ENCODE results near the gene IFNAR2.
"Not testable (repeated sequence)": the region's sequence is repeated elsewhere in the genome, so short reads cannot be mapped to it uniquely, and the experiment has no call there.

Gene IFNAR2

DNA sequence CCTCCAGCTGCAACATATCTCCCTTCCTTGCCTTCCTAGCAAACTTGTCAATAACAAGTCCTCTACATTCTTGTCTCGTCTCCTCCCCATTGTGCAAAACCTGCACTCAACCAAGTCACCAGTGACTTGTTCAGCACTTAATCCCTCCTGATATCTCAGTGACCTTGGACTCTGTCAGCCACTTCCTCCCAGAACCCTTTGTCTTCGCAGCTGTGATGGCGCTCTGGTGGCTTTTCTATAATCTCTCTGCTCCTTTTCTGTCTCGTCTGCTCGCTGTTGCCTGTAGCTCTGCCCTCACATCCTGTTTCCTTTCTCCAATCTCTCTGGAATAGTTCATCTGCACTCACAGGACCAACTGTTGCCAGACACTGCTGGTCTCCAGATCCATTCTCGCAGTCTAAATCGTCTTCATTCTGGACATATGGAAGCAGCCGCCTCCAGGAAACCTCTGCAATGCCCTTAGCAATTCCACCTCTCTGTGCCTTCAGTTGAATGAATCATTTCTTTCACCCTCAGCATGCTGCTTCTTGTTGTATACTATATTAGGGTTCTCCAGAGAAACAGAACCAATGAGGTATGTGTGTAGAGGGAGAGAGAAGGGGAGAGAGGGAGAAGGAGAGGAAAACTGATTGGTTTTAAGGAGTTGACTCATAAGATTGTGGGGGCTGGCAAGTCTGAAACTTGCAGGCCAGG lies 17.4 kb upstream of the IFNAR2 start:
- no peak for FAIRE-seq

DNA sequence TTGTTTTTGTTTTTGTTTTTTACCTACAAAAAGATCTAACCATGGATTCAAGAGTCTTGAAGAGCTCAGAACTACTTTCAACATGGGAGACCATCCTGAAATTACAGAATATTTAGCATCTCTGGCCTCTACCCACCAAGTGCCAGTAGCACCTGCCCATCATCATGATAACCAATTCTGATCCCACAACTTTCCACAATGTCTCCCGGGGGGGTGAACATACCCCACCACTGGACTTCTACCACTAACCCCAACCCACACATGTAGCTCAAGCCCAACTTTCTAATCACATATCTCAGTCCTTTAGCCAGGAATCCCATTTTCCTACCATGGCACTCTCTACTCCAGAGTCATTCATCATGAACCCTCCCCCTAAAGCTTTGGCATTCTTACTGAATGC lies 15.7 kb upstream of the IFNAR2 start:
- DNase-seq (ENCODE audit: insufficient read length, low spot score) (no peak), FAIRE-seq (no peak)

More for the DNA sequence above, 17.4 kb upstream of the IFNAR2 start:
- DNase-seq (ENCODE audit: insufficient read length, low spot score), result no peak

DNA sequence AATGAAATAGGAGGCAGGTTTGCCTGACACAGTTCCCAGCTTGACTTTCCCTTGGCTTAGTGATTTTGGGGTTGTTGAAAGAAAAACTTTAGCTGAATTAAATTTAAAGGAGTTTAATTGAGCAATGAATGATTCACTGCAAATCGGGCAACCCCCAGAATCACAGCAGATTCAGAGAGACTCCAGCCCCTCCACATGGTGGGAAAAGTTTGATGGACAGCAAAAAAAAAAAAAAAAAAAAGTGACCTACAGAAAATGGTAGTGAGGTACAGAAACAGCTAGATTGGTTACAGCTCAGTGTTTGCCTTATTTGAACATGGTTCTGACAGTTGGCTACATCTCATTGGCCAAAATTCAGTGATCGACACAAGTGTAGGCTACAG lies 12.6 kb upstream of the IFNAR2 start:
- FAIRE-seq (no peak), DNase-seq (ENCODE audit: insufficient read length, low spot score) (no peak)

DNA sequence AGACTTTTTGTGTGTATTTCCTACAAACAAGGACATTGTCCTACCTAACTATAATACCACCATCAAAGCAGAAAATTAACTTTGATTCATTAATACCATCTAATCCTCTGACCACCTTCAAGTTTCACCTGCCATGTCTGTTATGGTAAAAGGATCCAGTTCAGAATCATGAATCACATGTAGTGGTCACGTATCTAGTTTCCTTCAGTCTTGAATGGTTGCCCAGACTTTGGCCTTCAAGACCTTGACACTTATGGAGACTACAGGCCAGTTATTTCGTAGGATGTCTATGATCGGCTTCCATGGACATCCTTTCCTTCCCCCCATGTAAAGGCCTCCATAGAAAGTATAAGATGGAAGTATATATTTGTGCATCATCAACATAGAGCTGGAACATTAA lies 10.4 kb upstream of the IFNAR2 start:
- no peak for FAIRE-seq

DNA sequence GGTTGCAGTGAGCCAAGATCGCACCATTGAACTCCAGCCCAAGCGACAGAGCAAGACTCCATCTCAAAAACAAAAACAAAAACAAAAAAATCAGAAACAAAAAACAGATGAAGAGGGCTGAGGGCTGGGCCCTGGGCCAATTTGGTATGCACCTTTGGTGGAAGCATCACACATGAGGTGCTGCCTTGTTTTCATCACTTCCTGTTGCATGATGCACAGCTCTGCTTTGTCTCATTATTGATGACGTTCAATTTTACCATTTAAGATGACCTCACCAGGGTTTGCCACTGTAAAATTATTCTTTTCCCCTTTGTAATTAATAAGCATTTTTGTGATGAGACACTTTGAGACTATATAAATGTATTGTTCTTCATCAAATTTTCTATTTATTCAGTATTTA lies 9.8 kb upstream of the IFNAR2 start:
- FAIRE-seq, result no peak

More for the DNA sequence above, 10.4 kb upstream of the IFNAR2 start:
- no peak for DNase-seq (ENCODE audit: insufficient read length, low spot score)

DNA sequence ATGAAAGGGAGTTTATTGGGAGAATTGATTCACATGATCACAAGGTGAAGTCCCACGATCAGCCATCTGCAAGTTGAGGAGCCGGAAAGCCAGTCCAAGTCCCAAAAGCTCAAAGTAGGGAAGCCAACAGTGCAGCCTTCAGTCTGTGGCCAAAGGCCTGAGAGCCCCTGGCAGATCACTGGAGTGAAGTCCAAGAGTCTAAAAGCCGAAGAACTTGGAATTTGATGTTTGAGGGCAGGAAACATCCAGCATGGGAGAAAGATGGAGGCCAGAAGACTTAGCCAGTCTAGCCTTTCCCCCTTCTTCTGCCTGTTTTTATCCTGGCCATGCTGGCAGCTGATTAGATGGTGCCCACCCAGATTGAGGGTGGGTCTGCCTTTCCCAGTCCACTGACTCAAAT lies 4.4 kb upstream of the IFNAR2 start:
- DNase-seq (ENCODE audit: insufficient read length, low spot score); FAIRE-seq: not testable (repeated sequence)

More for the DNA sequence above, 9.8 kb upstream of the IFNAR2 start:
- DNase-seq (ENCODE audit: insufficient read length, low spot score), result no peak

DNA sequence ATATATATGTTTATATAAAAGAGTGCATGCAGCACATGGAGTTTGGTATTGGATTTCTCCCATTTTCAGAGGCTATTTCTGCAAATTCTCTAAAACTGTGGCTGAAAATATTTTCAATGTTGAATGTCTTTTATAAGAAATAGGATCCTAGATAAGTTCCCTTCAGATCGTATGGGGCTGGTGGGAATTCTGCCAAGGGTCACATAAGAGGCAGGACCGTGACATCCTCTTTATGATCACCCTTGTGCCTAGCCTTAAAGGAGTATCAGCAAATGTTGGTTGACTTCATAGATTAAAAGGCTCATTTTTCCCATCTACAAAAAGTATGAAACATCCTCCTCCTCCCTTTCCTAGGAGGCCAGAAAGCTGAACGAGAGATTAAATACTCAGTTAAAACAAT lies 1.3 kb upstream of the IFNAR2 start:
- FAIRE-seq, result no peak

DNA sequence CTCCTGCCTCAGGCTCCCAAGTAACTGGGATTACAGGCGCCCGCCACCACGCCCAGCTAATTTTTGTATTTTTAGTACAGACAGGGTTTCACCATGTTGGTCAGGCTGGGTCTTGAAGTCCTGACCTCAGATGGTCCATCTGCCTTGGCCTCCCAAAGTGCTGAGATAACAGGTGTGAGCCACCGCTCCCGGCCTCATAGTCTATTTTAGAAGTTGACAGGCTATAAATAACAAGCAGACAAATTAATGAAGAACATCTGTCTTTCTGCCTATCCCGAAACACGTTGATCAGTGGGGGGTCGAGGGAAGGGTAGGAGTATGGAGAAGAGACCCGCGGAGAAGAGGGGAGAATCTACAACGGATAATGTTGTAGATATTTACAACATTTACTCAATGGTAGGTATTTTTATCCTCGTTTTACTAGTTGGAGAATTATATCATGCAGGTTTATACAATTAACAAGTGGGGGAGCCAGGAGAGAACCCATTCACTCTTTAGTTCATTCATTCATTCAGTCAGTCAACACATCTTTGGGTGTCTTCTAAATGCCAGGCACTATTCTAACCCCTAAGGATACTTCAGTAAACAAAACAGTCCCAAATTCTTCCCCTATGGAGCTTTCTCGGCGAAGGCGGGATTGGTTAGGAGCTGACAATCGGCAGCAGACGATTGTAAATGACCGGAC lies 497 bp upstream of the IFNAR2 start:
- FAIRE-seq (no peak), DNase-seq (ENCODE audit: insufficient read length, low spot score) (no peak)

More for the DNA sequence above, 1.3 kb upstream of the IFNAR2 start:
- no peak for DNase-seq (ENCODE audit: insufficient read length, low spot score)

DNA sequence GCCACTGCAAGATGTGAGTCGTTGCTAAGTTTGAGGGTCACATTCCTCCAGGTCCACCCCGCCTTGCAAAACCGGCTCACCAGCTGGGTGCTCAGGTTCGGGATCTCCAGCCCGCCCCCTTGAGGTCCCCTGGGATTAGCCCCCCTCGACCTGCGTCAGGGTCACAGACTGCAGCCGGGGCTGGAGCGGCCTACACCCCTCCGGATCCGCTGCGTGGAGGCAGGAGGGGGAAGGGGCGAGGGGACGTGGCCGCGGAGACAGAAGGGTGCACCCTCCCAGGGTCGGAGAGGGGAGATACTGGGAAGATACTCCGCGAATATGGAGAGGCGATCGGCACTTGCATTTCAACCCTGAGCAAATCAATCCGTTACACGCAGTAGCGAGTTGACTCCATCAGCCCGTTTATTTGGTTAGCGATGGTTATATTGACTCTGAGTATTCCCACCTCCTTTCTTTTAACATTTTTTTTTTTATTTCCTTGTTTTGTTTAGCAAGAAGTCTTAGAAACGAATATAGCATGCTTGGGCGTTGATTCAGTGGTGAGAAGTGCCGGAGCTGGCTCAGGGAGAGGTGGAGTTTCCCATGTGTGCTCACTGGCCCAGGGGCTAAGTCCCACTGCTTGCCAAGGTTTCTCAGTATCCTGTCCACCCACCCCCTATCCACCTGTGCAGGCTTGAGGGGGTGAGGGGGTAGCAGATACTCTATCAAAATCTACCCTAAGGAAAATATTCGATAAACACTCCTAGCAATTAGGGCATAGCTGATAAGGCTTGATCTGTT lies 997 bp downstream of the IFNAR2 start:
- FAIRE-seq, result no peak
- peak; percentile 24 for DNase-seq (ENCODE audit: insufficient read length, low spot score)

DNA sequence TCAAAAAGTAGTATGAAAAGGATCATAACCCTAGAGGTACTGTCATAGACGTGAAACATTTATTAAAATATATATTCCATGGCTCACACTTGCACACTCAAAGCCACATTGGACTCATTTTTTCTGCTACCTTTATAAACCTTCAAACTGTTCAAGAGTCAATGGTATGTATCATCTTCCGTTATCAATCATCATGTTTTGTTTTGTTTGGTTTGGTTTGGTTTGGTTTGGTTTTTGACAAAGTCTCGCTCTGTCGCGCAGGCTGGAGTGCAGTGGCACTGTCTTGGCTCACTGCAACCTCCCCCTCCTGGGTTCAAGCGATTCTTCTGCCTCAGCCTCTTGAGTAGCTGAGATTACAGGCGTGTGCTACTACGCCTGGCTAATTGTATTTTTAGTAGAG lies 1.8 kb downstream of the IFNAR2 start:
- DNase-seq (ENCODE audit: insufficient read length, low spot score) (no peak), FAIRE-seq (no peak)

DNA sequence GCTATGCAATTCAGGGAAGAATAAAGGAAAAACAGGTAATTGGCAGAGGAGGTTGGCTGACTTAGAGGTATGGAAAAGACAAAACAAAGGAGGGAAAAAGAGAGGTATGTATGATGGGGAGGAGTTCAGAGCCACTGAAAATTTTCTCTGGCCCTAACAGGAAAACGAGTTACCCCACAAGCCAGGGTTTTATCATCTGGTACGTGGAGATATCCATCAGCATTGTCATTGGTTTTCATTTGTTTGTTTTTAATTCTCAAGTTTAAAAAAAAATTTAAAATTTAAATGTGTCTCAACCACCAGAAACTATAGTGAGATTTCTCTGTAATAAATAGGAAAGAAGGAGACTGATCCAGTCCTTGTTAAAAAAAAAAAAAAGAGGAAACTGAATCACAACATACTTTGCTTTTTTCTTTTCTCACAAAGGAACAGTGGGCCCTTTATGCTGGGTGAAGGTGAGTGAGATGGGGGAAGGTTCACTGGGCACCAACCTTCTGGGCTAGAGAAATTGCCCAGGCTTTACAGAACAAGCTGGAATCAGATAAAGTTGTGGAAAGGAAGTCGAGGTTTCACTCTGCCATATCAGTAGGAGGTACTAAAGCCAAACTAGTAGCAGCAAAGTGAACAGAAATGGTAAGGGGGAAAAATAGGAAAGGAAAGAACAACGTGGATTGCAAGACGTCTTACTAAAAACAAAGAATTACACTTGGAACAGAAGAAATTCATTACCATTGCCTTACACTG lies 2.7 kb downstream of the IFNAR2 start:
- no peak for FAIRE-seq

DNA sequence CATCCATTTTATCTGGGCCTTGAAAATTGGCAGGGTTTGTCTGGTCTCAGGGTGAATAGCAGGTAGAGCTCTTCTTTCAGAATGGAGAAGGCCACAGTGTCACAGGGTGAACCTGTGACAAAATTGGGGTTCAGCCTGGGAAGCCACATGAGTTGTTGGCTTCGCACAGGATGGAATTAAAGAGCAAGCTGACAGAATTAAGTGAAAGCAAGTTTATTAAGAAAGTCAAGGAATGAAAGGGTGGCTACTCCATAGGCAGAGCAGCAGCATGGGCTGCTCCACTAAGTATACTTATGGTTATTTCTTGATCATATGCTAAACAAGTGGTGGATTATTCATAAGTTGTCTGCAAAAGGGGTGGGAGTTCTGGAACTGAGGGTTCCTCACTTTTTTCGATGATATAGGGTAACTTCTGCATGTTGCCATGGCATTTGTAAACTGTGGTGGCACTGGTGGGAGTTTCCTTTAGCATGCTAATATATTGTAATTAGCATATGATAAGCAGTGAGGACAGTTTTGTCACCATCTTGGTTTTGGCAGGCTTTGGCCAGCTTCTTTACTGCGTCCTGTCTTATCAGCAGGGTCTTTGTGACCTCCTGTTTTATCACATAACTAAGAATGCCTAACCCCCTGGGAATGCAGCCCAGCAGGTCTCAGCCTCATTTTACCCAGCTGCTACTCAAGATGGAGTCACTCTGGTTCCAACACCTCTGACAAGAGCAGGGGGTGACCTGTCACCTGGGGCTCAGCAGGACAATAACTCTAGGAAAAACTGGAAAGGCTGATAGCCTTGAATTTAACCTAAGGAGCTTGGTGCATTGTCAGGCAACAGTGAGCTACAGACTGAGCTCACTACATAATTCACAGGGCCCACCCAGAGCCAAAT lies 5.1 kb downstream of the IFNAR2 start:
- no peak for FAIRE-seq
- no peak for DNase-seq (ENCODE audit: insufficient read length, low spot score)

More for the DNA sequence above, 2.7 kb downstream of the IFNAR2 start:
- DNase-seq (ENCODE audit: insufficient read length, low spot score), result no peak

DNA sequence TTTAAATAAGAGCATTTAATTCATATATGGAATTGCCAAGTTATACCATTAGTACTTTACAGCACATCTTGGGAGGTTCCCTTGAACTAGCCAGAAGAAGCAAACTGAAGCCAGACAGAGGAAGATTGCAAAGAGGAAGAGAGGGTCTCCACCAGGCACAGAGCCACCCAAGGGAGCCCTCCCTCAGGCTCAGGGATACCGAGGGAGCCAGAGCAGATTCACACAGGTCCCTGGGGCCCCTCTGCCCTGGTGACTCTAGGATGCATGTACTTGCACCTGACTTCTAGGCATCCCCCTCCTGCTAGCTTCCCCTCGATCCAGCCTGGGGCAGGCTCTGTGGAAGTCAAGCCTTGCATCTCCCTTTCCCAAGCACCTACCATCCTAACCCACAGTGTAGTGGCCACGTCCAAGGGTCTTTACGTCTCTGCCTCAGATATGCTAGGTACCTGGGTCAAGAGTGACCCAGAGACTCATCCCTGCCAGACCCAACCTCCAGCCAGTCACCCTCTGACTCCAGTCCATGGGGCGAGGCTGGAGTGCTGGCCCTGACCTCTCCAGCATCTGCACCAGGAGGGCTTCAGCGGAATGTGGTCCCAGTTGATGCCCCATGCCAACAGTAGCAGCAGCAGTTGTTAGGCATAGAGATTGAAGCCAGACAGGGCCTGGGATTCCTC lies 6.4 kb downstream of the IFNAR2 start:
- FAIRE-seq (no peak), DNase-seq (ENCODE audit: insufficient read length, low spot score) (no peak)

DNA sequence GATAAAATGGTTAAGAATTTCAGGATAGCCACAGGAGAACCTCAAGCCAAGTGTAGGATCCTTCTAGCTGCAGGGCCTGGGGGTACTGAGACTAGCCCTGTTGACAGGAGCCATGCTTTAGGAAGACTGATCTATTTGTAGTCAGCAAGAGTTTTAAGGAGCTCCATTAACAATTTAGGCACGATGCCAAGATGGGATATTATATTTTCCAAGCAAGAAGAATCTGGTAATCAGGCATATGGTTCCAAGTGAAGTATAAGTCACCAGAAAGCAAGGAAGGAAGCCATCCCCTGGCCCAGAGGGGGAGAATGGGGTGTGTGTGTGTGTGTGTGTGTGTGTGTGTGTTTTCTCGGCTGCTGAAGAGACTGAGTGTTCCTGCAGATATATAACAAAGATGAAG lies 7.0 kb downstream of the IFNAR2 start:
- FAIRE-seq, result no peak
- no peak for DNase-seq (ENCODE audit: insufficient read length, low spot score)

DNA sequence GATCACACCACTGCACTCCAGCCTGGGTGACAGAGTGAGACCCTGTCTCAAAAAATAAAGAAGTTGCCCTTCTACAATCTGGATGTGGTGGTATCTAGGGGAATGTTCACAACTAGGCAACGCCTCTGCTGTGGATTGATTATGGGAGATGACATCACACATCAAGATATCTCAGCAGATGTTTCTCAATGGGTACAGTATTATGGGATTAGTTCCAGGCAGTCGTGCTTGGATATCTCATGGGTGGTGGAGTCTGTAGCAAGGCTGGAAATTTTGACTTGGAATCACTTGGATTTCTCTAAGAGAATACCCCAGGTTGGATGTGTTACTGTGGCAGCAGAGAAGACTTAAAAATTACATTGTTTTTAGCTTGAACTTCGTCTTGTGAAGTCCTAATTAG lies 7.7 kb downstream of the IFNAR2 start:
- DNase-seq (ENCODE audit: insufficient read length, low spot score) (no peak), FAIRE-seq (no peak)

DNA sequence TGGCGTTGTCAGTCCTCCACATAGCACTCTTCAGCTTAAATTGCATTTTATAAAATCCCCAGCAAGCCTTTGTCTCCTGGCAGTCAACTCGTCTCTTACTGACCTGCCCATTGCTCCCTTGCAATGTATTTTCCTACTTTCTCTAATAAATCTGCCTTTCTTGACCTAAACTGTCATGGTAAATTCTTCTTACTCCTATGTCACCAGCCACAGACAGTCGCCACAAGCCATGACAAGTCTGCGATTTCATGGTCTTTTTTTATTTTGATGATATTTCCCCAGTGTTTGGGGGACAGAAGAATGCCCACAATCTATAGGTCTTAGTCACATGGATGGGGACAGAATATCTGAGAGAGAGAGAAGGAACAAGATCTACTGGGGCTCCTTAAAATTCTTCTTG lies 8.4 kb downstream of the IFNAR2 start:
- FAIRE-seq (no peak), DNase-seq (ENCODE audit: insufficient read length, low spot score) (no peak)

DNA sequence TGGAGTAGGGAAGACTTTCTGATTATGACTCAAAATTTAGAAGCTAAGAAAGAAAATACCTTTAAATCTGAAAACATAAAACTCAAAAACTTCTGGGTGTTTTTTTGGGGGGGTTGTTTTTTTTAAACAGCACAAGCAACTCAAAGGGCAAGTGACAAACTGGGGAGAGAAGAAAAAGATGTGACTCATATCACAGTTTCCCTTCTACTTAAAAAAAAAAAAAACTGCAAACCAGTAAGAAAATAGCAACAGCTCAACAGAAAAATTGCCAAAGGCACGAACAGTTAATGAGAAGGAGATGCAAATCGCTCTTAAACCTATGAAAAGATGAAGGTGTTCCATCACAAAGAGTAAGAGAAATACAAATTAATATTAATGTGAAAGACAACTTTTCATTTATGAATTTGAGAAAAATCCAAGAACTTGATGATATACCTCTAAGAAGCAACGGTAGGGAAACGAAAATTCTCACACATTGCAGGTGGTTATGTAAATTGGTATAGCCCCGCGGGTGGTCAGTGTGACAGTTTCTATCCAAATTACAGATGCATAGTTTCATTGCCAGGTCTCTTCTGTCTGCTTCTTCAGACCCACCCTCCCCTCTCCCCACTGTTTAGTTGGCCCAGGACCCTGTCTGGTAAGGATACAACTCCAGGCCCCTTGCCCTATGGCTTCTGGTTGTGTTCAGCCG lies 9.0 kb downstream of the IFNAR2 start:
- DNase-seq (ENCODE audit: insufficient read length, low spot score), result no peak
- FAIRE-seq, result no peak

DNA sequence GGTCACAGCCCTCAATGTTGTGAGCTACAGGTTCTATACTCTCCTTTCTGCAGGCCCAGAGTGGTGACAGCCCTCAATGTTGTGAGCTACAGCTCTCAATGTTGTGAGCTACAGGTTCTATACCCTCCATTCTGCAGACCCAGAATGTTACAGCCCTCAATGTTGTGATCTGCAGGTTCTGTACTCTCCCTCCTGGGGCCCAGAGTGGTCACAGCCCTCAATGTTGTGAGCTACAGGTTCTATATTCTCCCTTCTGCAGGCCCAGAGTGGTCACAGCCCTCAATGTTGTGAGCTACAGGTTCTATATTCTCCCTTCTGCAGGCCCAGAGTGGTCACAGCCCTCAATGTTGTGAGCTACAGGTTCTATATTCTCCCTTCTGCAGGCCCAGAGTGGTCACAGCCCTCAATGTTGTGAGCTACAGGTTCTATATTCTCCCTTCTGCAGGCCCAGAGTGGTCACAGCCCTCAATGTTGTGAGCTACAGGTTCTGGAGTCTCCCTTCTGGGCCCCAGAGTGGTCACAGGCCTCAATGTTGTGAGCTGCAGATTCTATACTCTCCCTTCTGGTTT lies 9.9 kb downstream of the IFNAR2 start:
- not testable (repeated sequence) for FAIRE-seq; DNase-seq (ENCODE audit: insufficient read length, low spot score)
